ENCODE data around the gene ZKSCAN3.

DNA sequence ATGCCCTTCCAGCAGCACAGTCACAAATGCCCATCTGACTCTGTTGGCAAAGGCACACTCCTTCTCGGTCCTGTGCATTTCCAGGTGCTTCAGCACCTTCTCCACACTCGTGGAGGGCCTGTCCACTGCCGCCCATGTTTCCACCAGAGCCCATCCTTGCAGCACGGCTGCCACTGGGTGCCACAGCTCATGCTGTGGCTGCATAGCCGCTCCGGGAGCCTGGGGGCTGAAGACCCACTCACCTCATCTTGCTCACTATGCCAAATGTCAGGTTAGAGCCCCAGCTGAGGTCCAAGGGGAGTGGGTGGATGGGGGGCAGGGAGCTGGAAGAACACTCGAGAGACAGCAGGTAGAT, 6.9 kb downstream of the ZKSCAN3 start:
- TF ChIP-seq EZH2 (IDR thresholded peaks at IDR 0.05) (no peak), ZNF274 (IDR thresholded peaks at IDR 0.05; ENCODE audit: low read depth, low read length) (no peak), POLR2AphosphoS5 (IDR thresholded peaks at IDR 0.05; ENCODE audit: low read depth, low read length) (no peak), SIN3A (IDR thresholded peaks at IDR 0.05; ENCODE audit: low read depth) (no peak), POLR2A (IDR thresholded peaks at IDR 0.05; ENCODE audit: borderline replicate concordance, extremely low read depth, insufficient read depth, insufficient read length) (no peak)
- TF ChIP-seq, protein P1, sequence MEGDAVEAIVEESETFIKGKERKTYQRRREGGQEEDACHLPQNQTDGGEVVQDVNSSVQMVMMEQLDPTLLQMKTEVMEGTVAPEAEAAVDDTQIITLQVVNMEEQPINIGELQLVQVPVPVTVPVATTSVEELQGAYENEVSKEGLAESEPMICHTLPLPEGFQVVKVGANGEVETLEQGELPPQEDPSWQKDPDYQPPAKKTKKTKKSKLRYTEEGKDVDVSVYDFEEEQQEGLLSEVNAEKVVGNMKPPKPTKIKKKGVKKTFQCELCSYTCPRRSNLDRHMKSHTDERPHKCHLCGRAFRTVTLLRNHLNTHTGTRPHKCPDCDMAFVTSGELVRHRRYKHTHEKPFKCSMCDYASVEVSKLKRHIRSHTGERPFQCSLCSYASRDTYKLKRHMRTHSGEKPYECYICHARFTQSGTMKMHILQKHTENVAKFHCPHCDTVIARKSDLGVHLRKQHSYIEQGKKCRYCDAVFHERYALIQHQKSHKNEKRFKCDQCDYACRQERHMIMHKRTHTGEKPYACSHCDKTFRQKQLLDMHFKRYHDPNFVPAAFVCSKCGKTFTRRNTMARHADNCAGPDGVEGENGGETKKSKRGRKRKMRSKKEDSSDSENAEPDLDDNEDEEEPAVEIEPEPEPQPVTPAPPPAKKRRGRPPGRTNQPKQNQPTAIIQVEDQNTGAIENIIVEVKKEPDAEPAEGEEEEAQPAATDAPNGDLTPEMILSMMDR (IDR thresholded peaks at IDR 0.05 in 2 of 3, conservative IDR thresholded peaks at IDR 0.05 in 1 of 3; ENCODE audit: borderline replicate concordance in 1 of 3, insufficient read depth in 1 of 3, low read depth in 2 of 3, low read length in 2 of 3), result no peak
- TF ChIP-seq, protein P2, sequence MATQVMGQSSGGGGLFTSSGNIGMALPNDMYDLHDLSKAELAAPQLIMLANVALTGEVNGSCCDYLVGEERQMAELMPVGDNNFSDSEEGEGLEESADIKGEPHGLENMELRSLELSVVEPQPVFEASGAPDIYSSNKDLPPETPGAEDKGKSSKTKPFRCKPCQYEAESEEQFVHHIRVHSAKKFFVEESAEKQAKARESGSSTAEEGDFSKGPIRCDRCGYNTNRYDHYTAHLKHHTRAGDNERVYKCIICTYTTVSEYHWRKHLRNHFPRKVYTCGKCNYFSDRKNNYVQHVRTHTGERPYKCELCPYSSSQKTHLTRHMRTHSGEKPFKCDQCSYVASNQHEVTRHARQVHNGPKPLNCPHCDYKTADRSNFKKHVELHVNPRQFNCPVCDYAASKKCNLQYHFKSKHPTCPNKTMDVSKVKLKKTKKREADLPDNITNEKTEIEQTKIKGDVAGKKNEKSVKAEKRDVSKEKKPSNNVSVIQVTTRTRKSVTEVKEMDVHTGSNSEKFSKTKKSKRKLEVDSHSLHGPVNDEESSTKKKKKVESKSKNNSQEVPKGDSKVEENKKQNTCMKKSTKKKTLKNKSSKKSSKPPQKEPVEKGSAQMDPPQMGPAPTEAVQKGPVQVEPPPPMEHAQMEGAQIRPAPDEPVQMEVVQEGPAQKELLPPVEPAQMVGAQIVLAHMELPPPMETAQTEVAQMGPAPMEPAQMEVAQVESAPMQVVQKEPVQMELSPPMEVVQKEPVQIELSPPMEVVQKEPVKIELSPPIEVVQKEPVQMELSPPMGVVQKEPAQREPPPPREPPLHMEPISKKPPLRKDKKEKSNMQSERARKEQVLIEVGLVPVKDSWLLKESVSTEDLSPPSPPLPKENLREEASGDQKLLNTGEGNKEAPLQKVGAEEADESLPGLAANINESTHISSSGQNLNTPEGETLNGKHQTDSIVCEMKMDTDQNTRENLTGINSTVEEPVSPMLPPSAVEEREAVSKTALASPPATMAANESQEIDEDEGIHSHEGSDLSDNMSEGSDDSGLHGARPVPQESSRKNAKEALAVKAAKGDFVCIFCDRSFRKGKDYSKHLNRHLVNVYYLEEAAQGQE (IDR thresholded peaks at IDR 0.05; ENCODE audit: low read depth), result no peak

Data from HCT116 (cell line).